GM18873 (cell line): Measurements from ENCODE around the gene UBE2I.

Experiments used
- ATAC-seq: cut with Tn5 transposase; IDR thresholded peaks from one replicate; pipeline ENCODE4 v1.9.1; 2021; ENCODE audit warnings: mild to moderate bottlenecking, moderate library complexity, moderate number of reproducible peaks; ENCODE audit not compliant: unreplicated experiment, low FRiP score

The UBE2I gene

DNA sequence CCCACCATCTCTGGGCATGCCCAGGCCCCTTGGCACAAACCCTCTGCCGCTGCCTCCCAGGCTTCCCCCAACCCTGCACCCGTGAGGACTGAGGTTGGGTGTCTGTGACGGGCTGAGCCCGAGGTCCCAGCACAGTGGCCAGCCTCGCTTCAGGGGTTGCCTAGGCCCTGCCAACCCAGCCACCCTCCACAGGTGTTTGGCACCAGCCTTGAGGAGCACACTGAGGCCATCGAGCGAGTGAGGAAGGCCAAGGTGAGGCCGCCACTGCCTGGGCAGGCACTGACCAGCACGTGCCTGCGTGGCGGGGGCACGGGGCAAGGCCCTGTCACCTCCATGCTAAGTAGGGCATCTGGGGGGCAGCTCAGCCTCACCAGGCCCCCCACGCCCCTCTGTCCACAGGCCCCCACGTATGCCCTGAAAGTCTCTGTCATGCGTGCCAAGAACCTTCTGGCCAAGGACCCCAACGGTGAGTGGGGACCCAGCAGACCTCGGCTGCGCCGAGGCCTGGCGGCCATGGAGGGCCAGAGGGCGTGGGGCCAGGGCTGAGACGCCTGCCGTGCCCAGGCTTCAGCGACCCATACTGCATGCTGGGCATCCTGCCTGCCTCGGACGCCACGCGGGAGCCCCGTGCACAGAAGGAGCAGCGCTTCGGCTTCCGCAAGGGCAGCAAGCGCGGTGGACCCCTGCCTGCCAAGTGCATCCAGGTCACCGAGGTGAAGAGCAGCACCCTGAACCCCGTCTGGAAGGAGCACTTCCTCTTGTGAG, 31.5 kb downstream of the UBE2I start:
- no peak for ATAC-seq

DNA sequence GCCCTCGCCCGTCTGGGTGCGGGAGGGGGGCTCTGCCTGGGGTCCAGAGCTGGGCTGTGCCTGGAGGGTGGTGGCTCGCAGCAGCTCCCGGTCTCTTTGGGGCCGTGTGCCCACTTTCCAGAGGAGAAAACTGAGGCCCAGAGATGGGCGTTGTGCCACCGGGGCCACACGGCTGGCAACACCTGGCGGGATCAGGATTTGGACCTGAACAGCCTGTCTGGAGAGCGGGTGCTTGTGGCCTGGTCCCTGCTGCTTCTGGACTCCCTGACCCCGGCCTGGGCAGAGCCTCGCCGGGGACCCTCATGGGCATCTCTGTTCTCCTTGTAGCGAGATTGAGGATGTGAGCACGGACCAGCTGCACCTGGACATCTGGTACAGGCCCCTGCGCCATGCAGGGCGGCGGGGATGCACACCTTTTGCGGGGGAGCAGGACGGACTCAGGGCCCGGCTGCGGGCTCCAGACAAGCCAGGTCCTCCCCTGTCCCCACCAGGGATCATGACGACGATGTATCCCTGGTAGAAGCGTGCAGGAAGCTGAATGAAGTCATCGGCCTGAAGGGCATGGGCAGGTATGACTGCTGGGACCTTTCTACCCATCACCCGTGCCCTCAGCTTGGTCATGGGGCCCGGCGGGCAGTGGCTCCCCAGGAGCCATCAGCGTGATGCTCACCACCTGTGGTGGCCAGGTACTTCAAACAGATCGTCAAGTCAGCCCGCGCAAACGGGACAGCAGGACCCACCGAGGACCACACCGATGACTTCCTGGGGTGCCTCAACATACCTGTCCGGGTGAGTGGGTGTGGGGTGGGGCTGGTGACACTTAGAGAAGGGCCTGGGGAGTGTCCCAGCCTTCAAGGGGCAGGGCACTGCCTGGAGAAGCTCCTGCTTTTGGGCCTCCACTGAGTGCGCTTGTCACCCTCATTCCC, 32.3 kb downstream of the UBE2I start:
- no peak for ATAC-seq

DNA sequence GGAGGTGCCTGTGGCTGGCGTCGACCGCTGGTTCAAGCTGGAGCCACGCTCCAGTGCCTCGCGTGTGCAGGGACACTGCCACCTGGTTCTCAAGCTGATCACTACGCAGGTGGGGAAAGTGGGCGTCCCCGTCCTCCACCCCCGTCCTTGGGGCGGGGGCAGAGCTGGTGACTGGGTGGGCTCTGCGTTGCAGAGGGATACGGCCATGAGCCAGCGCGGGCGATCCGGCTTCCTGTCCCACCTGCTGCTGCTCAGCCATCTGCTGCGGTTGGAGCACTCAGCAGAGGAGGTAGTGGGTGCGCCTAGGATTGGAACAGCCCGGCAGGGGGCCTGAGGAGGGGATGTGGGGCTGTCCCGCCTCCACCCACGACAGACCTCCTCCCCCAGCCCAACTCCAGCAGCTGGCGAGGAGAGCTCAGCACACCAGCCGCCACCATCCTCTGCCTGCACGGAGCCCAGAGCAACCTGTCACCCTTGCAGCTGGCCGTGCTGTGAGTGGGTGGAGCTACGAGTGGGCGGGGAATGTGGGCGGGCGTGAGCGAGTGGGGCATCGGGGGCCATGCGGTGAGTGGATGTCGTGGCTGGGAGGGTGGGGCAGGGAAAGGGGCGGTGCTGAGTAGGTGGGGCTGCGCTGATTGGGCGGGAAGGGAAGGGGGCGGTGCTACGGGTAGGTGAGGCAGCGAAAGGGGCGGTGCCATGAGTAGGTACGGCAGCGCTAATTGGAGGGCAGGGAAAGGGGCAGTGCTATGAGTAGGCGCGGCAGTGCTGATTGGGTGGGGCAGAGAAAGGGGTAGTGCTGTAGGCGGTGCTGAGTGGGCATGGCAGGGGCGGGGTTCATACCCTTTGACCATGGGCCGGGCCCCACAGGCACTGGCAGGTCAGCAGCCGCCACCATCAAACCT, 33.3 kb downstream of the UBE2I start:
- peak; percentile 62 for ATAC-seq

GRCh38 chr16:1343428-1344242, 34.2 kb downstream of the UBE2I start:
- peak; percentile 13 for ATAC-seq

- no peak for ATAC-seq
Observed at GRCh38 chr16:1344499-1344898, 35.1 kb downstream of the UBE2I start.

DNA sequence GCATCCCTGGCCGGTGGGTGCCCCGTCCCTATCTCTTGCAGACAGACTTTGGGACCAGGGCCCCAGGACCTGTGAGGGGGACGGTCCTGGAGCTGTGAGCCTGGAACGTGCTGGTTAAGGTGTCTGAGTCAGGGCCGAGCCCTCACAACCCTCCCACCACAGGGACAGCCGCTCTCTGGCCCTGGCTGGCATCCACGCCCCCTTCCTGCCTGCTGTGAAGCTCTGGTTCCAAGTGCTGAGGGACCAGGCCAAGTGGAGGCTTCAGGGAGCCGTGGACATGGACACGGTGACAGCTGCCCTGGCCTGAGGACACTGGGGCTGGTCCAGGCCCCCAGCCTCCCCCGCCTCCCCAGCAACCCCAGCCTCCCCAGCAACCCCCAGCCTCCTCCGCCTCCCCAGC, 35.7 kb downstream of the UBE2I start:
- no peak for ATAC-seq

DNA sequence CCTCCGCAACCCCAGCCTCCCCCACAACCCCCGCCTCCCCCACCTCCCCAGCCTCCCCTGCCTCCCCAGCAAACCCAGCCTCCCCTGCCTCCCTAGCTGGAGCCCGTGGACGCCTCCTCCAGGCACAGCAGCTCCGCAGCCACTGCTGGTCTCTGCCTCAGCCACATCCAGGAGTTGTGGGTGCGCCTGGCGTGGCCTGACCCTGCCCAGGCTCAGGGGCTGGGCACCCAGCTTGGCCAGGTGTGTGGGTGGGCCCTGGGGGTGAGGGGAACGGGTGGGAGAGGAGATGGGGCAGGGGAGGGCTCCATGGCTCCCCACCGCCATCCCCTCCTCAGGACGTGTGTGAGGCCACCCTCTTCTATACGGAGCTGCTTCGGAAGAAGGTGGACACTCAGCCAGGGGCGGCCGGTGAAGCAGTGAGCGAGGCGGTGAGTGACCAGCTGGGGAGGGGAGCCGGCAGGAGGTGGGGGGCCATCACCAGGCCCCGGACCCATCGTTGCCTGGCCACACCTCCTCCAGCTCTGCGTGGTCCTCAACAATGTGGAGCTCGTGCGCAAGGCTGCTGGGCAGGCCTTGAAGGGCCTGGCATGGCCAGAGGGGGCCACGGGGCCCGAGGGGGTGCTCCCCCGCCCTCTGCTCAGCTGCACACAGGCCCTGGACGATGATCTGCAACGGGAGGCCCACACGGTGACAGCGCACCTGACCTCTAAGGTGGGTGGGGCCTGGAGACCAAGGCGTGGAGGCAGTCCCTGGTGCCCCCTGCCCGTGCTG, 36.4 kb downstream of the UBE2I start:
- ATAC-seq, result no peak

DNA sequence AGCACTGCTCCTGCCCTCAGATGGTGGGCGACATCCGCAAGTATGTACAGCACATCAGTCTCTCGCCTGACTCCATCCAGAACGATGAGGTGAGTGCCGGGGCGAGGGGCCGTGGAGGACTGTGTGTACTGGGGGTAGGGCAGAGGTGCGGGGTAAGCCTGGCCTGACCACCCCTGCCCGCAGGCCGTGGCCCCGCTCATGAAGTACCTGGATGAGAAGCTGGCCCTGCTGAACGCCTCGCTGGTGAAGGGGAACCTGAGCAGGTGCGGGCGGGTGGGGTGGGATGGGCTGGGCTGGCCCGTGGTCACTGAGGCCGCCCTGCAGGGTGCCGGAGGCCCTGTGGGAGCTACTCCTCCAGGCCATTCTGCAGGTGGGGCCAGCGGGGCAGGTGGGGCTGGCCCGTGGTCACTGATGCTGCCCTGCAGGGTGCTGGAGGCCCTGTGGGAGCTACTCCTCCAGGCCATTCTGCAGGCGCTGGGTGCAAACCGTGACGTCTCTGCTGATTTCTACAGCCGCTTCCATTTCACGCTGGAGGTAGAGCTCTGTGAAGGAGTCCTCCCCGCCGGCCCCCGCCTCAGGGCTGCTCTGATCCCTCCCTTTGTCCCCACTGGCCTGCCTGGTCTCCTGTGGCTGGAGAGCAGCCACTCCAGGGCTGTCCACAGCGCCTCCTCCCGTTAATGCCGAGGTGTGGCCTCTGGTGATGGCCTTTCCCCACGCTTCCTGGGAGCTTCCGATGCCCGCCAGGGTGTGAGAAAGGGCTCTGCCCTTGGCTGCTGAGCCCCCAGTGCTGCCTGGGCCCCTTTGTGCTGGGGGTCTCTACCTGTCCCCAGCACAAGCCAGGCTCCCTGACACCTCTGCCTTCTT, 37.2 kb downstream of the UBE2I start:
- no peak for ATAC-seq

DNA sequence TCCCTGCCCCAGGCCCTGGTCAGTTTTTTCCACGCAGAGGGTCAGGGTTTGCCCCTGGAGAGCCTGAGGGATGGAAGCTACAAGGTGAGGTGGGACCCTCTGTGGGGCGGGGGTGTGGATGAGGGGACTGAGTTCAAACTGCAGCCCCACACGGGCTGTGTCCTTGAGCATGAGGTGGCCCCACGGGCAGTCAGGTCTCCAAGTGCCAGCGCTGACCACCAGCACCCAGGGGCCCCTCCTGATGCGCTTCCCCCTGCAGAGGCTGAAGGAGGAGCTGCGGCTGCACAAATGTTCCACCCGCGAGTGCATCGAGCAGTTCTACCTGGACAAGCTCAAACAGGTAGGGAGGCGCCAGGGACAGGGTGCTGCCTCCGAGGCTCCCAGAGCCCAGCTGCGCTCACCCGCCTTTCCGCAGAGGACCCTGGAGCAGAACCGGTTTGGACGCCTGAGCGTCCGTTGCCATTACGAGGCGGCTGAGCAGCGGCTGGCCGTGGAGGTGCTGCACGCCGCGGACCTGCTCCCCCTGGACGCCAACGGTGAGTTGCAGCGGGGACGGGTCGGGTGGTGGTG, 37.9 kb downstream of the UBE2I start:
- no peak for ATAC-seq

- ATAC-seq, result no peak
Observed at GRCh38 chr16:1347962-1348361, 38.5 kb downstream of the UBE2I start.

DNA sequence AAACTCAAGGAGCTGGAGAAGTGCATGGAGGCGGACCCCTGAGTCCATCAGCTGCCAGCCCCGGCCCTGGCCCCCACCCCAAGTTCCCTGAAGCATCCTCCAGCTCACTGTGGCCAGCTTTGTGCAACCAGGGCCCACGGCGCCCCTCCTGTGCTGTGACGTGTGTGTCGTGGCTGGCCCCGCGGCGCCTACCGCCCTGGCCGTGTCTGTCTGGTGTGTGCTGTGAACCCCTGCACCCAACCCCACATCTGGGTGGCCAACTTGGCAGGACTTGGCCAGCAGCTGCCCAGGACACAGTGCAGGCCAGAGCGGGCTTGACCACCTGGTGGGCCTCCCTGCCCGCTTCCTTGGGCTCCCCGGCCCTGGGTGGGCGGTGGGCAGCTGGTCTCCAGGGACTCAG, 39.0 kb downstream of the UBE2I start:
- ATAC-seq, result no peak

DNA sequence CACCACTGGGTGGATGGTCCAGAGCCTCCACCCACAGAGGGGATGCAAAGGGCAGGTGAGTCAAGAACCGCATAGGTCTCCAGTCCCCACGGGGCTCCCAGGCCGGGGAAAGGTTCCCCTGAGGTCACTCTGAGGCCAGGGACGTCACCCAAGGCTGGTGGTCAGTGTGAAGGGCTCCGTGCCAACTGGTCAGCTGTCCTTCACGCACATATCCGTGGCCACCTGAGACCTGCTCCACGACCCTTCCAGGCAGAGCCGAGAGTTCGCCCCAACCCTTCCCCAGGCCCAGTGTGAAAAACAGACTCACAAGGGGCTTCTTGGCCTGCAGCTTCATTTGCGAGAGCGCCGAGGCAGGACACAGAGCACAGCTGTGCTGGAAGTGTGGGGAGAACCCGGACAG, 39.5 kb downstream of the UBE2I start:
- no peak for ATAC-seq

DNA sequence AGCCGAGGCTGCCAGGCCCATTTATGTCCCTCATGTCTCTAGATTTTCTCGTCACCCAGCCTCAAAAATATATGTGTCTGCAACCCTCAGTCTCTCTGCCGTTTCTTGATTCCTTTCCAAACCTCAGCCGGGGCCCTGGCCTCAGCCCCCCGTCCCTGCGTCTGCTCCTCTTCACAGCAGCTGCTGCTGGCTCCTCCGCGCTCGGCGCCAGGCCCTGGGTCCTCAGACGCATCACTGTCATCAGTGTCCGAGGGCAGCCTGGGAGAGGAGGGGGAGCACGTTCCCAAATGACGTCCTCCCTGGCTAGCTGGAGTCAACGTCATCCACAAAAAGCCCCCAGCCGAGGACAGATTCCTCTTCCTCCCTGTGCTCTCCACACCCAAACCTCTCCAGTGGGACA, 39.9 kb downstream of the UBE2I start:
- ATAC-seq, result no peak

DNA sequence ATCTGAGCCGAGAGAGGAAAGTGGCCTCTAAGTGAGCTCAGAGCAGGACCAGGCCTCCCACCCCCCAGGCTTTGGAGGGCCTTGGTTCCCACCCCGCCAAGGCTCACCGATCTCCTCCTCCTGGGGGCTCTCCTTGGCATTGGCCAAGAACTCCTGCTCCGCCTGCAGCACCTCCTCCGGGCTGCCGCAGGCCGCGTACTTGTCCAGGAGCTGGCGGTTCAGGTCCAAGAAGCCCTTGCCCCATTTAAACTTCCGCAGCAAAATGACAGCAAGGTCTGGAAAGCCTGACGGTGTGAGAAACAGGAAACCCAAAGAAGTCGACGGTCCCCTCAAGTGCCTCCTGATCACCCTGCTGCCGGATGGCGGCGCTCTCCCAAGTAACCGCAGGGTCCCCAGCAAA, 40.5 kb downstream of the UBE2I start:
- ATAC-seq, result no peak

GRCh38 chr16:1350691-1351090, 41.3 kb downstream of the UBE2I start:
- no peak for ATAC-seq

- no peak for ATAC-seq
Observed at GRCh38 chr16:1351215-1351581, 41.8 kb downstream of the UBE2I start.

GRCh38 chr16:1351582-1352362, 42.3 kb downstream of the UBE2I start, which contains the start of the genes GNPTG and TSR3:
GNPTG (plus strand) TSS chr16:1351931; CDS start chr16:1351966, 35 bp downstream.
TSR3 (minus strand) TSS chr16:1351878; CDS start chr16:1351804, 74 bp downstream.
- no peak for ATAC-seq
